Esophagus muscularis mucosa (tissue), 4 donors: ENCODE data around the gene NUBPL.

Source experiments
- CTCF ChIP-seq, 3 experiments: fragments of 200-600 bp in 2 of 3; fragments of 450-650 bp in 1 of 3; sonication (generic) in 2 of 3; IDR thresholded peaks; one replicate each; pipeline ENCODE4 v1.5.1; 2017 to 2019; ENCODE audit warnings: antibody characterized with exemption in 3 of 3, mild to moderate bottlenecking in 2 of 3, moderate library complexity in 1 of 3
- EP300 ChIP-seq: sonication (generic); formaldehyde crosslinking; IDR thresholded peaks from one replicate; pipeline ENCODE4 v1.6.1; 2017; ENCODE audit warnings: antibody characterized with exemption
- POLR2A ChIP-seq: fragments of 450-650 bp; IDR thresholded peaks from one replicate; pipeline ENCODE4 v1.6.1; 2017; ENCODE audit warnings: antibody characterized with exemption, moderate library complexity, mild to moderate bottlenecking, low read depth

GRCh38 chr14:31677052-31677451 lies 115.8 kb downstream of the NUBPL start:
- no peak for TF ChIP-seq CTCF (IDR thresholded peaks at IDR 0.05)
- TF ChIP-seq POLR2A = no peak
- TF ChIP-seq EP300 = no peak
